ENCODE data around the gene STAG3. TPM values are rescaled to one million over a fixed set of nuclear protein-coding genes. Genes with fewer than 3 reads are reported as not detected.
"Not testable (repeated sequence)": the region's sequence is repeated elsewhere in the genome, so short reads cannot be mapped to it uniquely, and the experiment has no call there.

The STAG3 gene
- polyA plus RNA-seq, 1 donor from 2014 or later: 0.64 TPM

DNA sequence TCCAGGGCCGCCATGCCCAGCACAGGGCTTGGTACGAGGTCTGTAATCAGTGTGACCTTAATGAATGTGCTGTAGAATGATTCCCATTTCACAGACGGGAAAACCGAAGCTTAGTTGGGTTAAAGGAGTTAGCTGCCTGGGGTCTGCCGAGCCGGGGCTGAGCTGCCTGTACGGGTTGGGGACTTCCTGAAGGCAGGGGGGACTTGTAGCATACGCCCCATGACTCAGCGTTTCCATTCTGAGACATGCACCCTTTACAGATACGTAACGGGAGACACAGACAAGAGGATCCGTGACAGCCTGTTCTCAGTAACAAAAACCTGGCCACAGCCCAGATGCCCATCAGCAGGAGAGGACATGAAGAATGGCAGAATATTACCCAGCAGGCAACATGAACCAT lies 65.7 kb downstream of the STAG3 start:
- not testable (repeated sequence) for H3K36me3 ChIP-seq (ENCODE audit: insufficient read depth, low read length); H3K9ac ChIP-seq (ENCODE audit: low read length); H3F3A ChIP-seq (ENCODE audit: insufficient read depth, low read length, poor library complexity, severe bottlenecking); H3K27me3 ChIP-seq (ENCODE audit: insufficient read depth, low read depth, low read length); H2AFZ ChIP-seq (ENCODE audit: low read depth, low read length); H3K9me2 ChIP-seq (ENCODE audit: insufficient read depth, low read length); H3K4me2 ChIP-seq (ENCODE audit: low read length); H3K9me3 ChIP-seq (ENCODE audit: low read length); H3K79me2 ChIP-seq (replicated peaks; ENCODE audit: insufficient read depth, low read length); H3K4me3 ChIP-seq (ENCODE audit: low read length); H3K27ac ChIP-seq (ENCODE audit: low read length); H4K20me1 ChIP-seq (ENCODE audit: insufficient read depth)

DNA sequence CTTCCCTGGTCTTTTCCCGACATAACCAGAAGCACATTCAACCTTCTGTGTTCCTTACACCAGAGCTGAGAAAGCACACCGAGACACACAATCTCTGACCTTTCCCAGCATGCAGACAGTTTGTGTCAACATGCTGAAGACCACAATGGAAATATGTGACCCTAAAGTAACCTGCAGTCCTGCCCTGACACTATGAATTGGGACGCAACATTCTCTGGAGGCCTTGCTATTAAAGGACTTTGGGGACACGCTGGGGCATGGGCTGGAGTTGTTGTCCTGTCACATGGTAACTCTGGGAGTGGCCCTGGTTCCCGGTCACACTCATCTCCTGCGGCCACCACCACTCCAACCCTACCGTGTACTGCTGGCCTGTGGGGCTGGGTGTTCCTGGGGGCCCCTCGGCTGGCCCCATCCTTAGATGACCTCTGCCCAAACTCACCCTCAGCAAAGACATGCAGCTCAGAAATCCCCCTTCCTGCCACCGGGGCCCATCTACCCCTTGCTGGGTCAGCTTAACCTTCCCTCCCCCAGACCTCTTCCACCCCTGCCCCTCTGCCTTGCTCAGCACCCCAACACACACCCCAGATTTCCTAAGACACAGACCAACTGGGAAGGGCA lies 67.4 kb downstream of the STAG3 start:
- H4K20me1 ChIP-seq (ENCODE audit: insufficient read depth); H3K9me3 ChIP-seq (ENCODE audit: low read length); H3F3A ChIP-seq (ENCODE audit: insufficient read depth, low read length, poor library complexity, severe bottlenecking); H3K9me2 ChIP-seq (ENCODE audit: insufficient read depth, low read length); H3K9ac ChIP-seq (ENCODE audit: low read length); H3K27me3 ChIP-seq (ENCODE audit: insufficient read depth, low read depth, low read length); H3K27ac ChIP-seq (ENCODE audit: low read length); H2AFZ ChIP-seq (ENCODE audit: low read depth, low read length); H3K4me2 ChIP-seq (ENCODE audit: low read length); H3K36me3 ChIP-seq (ENCODE audit: insufficient read depth, low read length); H3K4me3 ChIP-seq (ENCODE audit: low read length); H3K79me2 ChIP-seq (replicated peaks; ENCODE audit: insufficient read depth, low read length): not testable (repeated sequence)

- not testable (repeated sequence) for H3F3A ChIP-seq (ENCODE audit: insufficient read depth, low read length, poor library complexity, severe bottlenecking); H3K9me3 ChIP-seq (ENCODE audit: low read length); H3K4me2 ChIP-seq (ENCODE audit: low read length); H3K36me3 ChIP-seq (ENCODE audit: insufficient read depth, low read length); H3K4me3 ChIP-seq (ENCODE audit: low read length); H3K27ac ChIP-seq (ENCODE audit: low read length); H3K79me2 ChIP-seq (replicated peaks; ENCODE audit: insufficient read depth, low read length); H3K27me3 ChIP-seq (ENCODE audit: insufficient read depth, low read depth, low read length); H3K9ac ChIP-seq (ENCODE audit: low read length); H4K20me1 ChIP-seq (ENCODE audit: insufficient read depth); H2AFZ ChIP-seq (ENCODE audit: low read depth, low read length); H3K9me2 ChIP-seq (ENCODE audit: insufficient read depth, low read length)
These were observed 68.6 kb downstream of the STAG3 start for GRCh38 chr7:100246121-100246864.

DNA sequence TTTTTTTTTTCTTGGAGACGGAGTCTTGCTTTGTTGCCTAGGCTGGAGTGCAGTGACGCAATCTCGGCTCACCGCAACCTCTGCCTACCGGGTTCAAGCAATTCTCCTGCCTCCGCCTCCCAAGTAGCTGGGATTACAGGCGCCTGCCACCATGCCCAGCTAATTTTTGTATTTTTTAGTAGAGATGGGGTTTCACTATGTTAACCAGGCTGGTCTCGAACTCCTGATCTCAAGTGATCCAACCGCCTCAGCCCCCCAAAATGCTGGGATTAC lies 69.1 kb downstream of the STAG3 start:
- H3K36me3 ChIP-seq (ENCODE audit: insufficient read depth, low read length); H3K79me2 ChIP-seq (replicated peaks; ENCODE audit: insufficient read depth, low read length); H4K20me1 ChIP-seq (ENCODE audit: insufficient read depth); H3K9me2 ChIP-seq (ENCODE audit: insufficient read depth, low read length); H3K9me3 ChIP-seq (ENCODE audit: low read length); H3F3A ChIP-seq (ENCODE audit: insufficient read depth, low read length, poor library complexity, severe bottlenecking); H3K27ac ChIP-seq (ENCODE audit: low read length); H3K4me2 ChIP-seq (ENCODE audit: low read length); H3K27me3 ChIP-seq (ENCODE audit: insufficient read depth, low read depth, low read length); H3K9ac ChIP-seq (ENCODE audit: low read length); H3K4me3 ChIP-seq (ENCODE audit: low read length); H2AFZ ChIP-seq (ENCODE audit: low read depth, low read length): not testable (repeated sequence)

DNA sequence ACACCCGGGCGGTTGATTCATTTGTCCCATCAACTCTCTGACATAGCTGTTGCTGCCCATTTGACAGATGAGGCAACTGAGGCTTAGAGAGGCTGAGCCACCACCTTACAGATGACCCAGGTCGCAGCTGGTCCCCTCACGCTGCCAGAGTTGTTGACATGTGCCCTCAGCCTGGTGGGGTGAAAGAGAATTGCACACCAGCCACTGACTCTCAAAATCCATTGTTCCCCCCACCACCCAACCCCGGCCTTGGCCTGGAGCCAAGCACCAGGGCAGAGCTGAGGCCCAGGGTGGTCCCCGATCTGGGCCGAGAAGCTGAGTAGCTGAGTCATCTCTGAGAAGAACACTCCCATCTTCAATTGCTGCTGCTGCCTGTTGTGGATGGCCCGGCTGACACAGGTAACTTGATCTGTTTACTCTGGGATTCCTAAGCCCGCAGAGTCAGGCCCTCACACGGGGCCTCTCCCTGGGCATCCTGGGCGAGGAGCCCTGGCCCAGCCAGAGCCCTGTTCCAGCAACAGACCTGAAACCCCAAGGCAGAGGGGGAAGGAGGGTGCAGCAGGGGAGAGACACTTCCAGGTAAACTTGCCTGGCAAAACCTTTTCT lies 69.5 kb downstream of the STAG3 start:
- peaks cover 3% of the 10 kb centered on the region for H3K79me2 ChIP-seq (replicated peaks; ENCODE audit: insufficient read depth, low read length)
- no peak overlapping the region for H2AFZ ChIP-seq (ENCODE audit: low read depth, low read length)
- H3K9me2 ChIP-seq (ENCODE audit: insufficient read depth, low read length): no peaks in the 10 kb centered on the region
- no peak overlapping the region for H3K27ac ChIP-seq (ENCODE audit: low read length)
- no peaks in the 10 kb centered on the region for H4K20me1 ChIP-seq (ENCODE audit: insufficient read depth)
- H3K9ac ChIP-seq (ENCODE audit: low read length): no peak overlapping the region
- no peak overlapping the region for H3K4me2 ChIP-seq (ENCODE audit: low read length)
- TF ChIP-seq MXI1 (conservative IDR thresholded peaks at IDR 0.05; ENCODE audit: poor library complexity, severe bottlenecking): no peak
- TF ChIP-seq RAD21 (conservative IDR thresholded peaks at IDR 0.05): no peak
- no peak for TF ChIP-seq POLR2AphosphoS5 (IDR thresholded peaks at IDR 0.05)
- TF ChIP-seq CTCF (IDR thresholded peaks at IDR 0.05; ENCODE audit: poor library complexity, severe bottlenecking): no peak
- no peak for TF ChIP-seq TAF1 (IDR thresholded peaks at IDR 0.05; ENCODE audit: low read depth)
- TF ChIP-seq EZH2 (IDR thresholded peaks at IDR 0.05; ENCODE audit: borderline replicate concordance, insufficient read depth, low read length, poor library complexity, severe bottlenecking): no peak
- TF ChIP-seq, protein P1, sequence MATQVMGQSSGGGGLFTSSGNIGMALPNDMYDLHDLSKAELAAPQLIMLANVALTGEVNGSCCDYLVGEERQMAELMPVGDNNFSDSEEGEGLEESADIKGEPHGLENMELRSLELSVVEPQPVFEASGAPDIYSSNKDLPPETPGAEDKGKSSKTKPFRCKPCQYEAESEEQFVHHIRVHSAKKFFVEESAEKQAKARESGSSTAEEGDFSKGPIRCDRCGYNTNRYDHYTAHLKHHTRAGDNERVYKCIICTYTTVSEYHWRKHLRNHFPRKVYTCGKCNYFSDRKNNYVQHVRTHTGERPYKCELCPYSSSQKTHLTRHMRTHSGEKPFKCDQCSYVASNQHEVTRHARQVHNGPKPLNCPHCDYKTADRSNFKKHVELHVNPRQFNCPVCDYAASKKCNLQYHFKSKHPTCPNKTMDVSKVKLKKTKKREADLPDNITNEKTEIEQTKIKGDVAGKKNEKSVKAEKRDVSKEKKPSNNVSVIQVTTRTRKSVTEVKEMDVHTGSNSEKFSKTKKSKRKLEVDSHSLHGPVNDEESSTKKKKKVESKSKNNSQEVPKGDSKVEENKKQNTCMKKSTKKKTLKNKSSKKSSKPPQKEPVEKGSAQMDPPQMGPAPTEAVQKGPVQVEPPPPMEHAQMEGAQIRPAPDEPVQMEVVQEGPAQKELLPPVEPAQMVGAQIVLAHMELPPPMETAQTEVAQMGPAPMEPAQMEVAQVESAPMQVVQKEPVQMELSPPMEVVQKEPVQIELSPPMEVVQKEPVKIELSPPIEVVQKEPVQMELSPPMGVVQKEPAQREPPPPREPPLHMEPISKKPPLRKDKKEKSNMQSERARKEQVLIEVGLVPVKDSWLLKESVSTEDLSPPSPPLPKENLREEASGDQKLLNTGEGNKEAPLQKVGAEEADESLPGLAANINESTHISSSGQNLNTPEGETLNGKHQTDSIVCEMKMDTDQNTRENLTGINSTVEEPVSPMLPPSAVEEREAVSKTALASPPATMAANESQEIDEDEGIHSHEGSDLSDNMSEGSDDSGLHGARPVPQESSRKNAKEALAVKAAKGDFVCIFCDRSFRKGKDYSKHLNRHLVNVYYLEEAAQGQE (IDR thresholded peaks at IDR 0.05; ENCODE audit: borderline replicate concordance): no peak
- TF ChIP-seq EP300 (conservative IDR thresholded peaks at IDR 0.05; ENCODE audit: poor library complexity, severe bottlenecking): no peak
- TF ChIP-seq SMC3 (conservative IDR thresholded peaks at IDR 0.05; ENCODE audit: poor library complexity): no peak
- no peaks in the 10 kb centered on the region for H3K27me3 ChIP-seq (ENCODE audit: insufficient read depth, low read depth, low read length)
- H3K36me3 ChIP-seq (ENCODE audit: insufficient read depth, low read length): no peaks in the 10 kb centered on the region
- H3F3A ChIP-seq (ENCODE audit: insufficient read depth, low read length, poor library complexity, severe bottlenecking): no peaks in the 10 kb centered on the region
- no peaks in the 10 kb centered on the region for H3K9me3 ChIP-seq (ENCODE audit: low read length)
- H3K4me3 ChIP-seq (ENCODE audit: low read length): no peak overlapping the region
